GM23248 (cell line): ENCODE data around the gene RAI14.

ENCODE experiments used
- EZH2 ChIP-seq: fragments of 200-600 bp; sonication (generic); IDR thresholded peaks from 2 replicates; pipeline ENCODE4 v1.6.1; 2018; ENCODE audit warnings: antibody characterized with exemption, mild to moderate bottlenecking; ENCODE audit not compliant: insufficient read depth, poor library complexity, severe bottlenecking
- EZH2phosphoT487 ChIP-seq: fragments of 200-600 bp; sonication (generic); IDR thresholded peaks from 2 replicates; pipeline ENCODE4 v1.6.1; 2018; ENCODE audit warnings: antibody characterized with exemption, moderate library complexity, mild to moderate bottlenecking, low read depth; ENCODE audit not compliant: insufficient read depth

DNA sequence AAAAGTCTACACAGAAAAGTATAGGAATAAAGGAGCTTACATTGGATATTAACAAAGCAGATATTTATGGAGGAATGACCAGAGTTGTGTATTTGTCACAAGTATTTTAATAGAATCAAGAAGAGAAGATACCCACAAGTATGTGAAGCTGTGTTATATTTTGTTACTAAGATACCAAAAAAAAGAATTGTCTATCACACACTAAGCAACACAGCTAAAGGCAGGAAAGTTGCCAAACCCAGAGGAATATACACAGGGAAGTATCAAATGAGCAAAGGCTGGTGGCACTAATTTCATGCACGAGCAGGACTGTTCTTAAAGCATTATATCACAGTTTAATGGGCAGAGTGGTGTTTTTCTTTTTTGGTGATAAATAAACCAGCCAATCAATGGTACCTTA, 30.9 kb upstream of the RAI14 start:
- TF ChIP-seq EZH2phosphoT487 (no peak), EZH2 (no peak)
